ENCODE results near the gene XIRP1.
A peak's percentile ranks its signal among the peaks of the same experiment; 100 is the strongest.

Gene XIRP1

DNA sequence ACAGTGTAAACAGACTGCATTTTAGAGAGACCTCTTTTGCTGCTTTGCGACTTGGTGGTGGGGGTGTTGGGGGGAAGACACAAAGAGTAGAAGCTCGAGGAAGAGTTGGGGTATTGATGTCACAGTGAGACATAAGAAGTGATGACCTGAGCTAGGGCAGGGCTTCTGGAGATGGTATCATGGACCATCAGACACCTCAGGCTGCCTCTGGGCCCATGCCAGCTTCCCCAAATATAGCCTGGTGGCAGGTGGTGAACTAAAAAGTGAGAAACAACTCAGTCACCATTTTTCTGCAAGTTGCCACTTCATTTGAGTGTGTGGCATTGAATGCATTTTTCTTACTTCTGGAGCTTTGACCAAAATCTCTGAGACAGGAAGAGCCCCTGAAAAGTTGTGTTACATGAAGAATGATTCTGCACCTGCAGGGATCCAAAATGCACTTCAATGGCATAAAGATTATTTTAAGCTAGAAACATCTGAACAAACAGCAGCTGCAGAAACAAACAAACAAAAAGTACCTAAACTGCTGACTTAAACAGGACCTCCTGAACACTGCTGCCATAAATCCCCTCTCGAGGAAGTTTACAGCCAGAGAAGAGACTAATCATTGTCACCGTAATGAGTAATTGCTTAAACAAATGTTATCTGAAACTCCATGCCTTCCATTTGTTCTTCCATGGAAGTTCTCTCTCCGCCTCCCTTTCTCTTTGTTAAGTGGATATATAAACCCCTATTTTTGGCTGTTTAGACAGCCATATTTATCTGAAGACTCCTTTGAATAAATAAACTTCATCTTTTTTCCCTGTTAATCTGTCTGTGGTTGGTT is 15.2 kb upstream of the XIRP1 start:
- DNase-seq = no peak

DNA sequence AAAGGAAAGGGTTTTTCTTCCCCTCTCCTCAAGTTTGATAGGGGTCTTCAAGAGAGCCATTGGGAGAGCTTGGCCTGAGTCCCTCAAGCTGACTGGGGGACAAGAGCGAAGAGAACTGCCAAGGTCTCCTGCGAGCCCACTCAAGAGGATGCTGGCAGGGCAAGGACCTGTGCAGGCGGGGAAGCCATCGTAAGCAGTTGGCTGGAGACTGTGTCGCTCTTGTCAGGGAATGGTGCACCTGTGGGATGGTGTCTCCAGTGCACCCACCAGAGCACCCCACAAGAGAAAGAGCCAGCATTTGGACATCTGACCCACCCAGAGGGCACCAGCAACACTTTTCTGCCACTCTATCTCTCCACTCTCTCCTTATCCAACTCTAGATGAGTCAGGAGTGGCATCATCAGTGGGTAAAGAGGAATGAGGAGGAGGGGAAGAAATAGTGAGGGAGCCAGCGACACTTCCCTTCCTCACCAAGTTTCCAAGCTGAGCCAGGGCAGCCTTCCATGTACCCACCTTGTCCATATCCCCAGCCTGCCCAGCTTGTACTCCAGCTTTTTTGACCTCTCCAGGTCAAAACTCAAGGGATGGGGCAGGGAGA is 13.6 kb upstream of the XIRP1 start:
- peak; percentile 16 for DNase-seq

DNA sequence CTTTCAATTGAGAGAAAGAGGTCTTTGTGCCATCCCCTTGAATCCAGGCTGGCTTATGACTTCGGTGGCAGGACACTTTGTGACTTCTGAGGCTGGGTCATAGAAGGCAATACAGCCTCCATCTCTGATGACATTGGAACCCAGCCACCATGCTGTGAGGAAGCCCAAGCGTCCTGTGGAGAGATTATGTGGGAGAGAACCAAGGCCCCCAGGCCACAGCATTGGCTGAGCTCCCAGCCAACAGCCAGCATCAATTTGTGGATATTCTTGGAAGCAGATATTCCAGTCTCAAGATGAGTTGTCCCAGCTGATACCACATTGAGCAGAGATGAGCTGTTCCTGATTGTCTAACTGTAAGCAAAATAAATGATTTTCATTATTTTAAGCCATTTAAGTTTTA is 12.7 kb upstream of the XIRP1 start:
- no peak for DNase-seq

DNA sequence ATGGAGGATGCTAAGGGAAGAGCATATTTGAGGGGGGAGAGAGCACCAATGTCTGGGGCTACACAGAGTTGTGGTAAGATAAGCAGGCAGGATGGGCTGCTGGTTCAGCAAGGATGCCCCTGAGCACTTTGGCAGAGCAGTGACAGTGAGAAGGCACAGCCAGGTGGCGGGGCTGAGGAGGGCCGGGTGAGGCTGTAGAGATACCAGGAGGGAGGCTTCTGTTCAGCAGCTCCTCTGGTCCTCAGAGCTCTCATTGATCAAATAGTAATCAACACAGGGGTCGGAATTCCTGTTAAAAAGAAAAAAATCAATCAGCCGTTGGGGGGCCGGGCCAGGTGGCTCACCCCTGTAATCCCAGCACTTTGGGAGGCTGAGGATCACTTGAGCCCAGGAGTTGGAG is 11.5 kb upstream of the XIRP1 start:
- DNase-seq = no peak

DNA sequence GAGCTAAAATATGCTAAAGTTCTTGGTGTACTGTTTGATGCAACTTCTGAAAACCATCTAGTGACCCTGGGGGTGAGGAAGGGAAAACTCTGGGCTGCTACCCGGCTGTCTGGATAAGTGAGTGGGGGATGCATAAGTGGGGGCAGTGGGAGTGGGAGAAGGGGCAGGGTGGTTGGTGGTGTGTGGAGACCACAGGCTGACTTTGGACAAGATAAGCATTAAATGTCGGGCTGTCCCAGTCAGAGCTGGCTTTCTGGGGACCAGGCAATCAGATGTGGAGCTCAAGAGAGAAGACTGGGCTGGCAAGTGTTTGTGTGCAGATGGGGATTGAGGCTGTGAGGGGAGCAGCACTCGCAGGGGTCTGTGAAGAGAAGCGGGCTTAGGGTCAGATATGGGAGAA is 11.0 kb upstream of the XIRP1 start:
- no peak for DNase-seq

GRCh38 chr3:39202094-39202493 is 9.7 kb upstream of the XIRP1 start:
- no peak for DNase-seq

DNA sequence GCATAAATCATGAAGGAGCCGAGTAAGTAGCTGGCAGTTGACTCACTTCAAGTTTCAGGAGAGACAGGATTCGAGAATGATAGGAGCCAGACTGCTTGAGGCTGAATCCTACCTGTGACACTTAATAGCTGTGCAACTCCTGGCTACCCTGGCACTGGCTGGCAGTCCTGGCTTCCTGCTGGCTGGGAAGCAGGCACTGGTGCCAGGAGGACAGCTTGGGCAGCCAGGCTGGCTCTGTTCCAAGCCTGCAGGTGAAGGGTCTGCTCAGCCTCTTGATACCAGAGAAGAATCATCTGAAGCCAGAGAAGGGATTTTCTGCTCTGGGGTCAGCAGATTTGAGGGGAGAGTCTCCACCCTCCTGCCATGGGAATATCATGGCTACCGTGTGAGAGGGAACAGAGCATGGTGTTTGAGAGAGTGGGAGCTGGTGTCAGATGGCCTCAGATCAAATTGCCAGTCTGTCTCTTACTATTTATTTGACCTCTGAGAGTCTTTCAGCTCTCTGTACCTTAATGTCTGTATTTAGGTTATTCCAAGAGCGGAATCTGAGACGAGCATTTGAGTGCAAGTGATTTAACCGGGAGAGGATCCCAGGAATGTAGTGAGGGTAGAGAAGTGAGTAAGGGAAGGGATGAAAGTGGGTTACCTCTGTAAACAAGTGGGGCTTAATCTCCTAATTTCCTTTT is 4.4 kb upstream of the XIRP1 start:
- no peak for DNase-seq

DNA sequence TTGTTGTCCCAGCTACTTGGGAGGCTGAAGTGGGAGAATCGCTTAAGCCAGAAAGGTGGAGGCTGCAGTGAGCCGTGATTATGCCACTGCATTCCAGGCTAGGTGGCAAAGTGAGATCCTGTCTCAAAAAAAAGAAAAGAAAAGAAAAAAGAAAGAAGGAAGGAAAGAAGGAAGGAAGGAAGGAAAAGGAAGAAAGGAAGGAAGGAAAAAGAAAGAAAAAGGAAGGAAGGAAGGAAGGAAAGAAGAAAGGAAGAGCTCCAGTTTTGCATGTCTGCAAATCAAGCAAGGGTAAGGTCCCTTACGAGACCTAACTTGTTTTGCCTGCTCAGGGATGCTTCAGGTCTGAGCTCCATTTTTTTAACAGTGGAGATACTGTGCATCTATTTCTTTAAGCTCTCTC is 3.6 kb upstream of the XIRP1 start:
- DNase-seq = no peak

DNA sequence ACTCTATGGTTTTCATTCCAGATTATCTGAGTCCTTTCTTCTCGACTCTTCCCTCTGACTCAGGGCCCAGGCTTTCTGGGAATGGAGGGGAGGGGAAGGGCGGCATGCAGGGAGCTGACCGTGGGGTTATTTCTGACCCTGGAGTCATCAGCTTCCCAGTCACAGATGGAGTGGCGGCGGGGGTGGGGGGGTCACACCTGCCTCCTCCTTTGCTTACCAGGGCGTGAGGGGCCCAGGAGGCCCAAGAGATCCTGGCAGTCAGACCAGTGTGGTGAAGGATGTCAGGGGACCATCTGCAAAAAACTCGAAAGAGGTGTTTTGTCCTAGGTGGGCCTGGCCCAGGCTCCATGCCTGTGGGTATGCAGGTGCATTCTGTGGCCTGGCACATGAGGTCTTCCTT is 996 bp upstream of the XIRP1 start:
- no peak for DNase-seq

DNA sequence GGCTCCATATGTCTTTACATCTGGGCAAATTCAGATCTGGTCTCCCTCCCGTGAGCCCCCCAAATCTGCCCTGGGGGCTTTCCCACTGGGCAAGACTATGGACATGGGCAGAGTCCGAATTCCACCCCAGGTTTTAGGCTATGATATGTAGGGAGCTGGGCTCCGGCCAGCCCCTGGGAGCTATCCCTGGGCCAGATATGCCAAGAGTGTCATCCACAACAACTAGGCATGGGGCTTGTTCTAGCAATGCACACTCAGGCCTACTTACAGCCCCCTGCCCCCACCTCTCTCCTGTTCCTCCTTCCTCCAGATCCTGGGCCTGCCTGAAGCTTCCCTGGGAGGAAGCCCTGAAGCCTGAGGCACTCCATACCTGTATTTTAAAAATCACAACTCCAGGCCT is 622 bp downstream of the XIRP1 start:
- DNase-seq = no peak

DNA sequence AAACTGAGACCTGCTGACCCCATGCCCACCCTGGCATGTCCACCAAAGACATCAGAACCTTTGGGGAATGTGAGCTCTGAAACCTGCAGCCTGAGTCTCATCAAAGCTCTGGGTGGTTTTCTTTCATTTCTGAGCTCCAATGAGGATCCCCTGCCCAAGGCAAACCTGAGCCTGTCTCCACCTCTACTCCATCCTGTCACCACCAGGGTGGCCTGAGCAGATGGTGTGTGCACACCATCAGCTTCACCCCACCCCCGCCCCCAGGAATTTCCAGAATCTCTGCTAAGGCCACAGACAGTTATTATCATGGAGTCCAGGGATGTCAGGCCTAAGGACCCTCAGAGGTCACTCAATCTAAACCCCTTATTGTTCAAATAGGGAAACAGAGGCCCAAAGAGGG is 1.3 kb downstream of the XIRP1 start:
- DNase-seq = no peak

- DNase-seq = no peak
Observed at GRCh38 chr3:39190281-39191025, 1.9 kb downstream of the XIRP1 start.

- peak; percentile 62 for DNase-seq
Observed at GRCh38 chr3:39189959-39190269, 2.5 kb downstream of the XIRP1 start.

DNA sequence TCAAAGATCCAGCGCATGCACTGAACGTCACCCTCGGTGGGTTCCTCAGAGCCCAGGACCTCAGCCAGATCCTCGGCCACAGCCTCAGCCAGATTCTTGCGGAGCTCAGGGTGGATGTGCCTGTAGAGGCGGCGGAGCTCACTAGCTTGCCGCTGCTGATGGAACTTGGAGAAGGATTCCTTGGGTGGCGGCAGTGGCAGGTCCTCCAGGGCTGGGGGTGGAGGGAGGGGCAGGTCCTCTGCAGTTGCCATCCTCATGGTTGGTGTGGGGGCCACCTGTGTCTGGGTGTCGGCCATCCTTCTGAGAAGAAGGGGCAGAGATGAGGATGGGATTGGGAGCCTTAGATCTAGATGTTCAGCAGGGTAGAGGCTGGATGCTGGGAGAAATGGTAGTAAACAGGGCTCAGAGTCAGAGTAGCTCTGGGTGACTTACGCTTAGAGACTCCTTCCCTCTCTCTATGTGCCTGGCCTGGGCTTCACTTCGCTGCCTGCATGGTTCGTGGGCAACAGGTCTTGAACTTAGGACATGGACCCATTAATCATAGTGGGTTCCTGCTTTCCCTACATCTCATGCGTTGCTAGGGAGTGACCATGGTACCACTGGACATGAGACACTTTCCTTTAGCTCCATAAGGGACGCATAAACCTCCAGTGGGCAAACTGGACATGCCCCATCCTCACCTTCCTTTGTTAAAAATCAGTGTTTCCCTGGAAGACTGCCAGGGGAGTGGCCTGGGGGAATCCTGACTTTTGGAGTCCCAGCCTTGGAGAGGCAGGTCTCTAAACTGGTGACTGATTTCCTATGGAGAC is 3.0 kb downstream of the XIRP1 start:
- DNase-seq = no peak

DNA sequence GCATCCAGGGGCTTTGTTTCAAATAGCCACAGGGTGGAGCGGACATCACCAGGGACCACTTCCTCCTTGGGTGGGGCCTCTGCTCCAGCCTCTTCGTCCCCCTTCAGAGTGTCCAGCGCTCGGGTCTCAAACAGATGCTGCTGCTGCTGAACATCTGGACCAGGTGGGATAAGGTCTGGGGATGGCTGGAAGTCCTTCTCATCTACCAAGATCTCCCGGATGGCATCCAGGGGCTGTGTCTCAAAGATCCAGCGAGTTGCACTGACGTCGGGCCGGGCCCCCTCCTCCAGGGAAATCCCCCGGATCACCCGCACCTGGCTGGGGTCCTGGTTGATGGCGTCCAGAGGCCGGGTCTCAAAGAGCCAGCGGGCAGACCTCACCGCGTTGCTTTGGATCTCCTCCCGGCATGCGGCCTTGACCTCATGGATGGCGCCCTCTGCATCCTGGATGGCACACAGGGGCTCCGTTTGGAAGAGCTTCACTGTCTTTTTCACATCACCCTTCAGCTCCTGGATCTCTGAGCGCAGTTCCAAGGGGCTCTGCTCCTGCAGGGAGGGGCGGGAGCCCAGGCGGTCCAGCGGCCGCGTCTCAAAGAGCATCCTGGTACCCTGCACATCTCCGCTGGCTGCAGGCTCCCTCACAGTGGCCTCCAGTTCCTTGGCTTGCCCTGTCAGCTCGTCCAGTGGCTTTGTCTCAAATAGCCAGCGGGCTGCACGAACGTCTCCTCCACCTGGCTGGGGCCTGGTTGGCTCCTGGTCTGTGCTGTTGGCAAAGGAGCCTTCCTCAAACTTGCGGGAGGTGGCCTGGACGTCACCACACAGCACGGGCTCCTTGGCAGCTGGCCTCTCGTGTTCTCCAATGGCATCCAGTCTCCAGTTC is 3.9 kb downstream of the XIRP1 start:
- no peak for DNase-seq

DNA sequence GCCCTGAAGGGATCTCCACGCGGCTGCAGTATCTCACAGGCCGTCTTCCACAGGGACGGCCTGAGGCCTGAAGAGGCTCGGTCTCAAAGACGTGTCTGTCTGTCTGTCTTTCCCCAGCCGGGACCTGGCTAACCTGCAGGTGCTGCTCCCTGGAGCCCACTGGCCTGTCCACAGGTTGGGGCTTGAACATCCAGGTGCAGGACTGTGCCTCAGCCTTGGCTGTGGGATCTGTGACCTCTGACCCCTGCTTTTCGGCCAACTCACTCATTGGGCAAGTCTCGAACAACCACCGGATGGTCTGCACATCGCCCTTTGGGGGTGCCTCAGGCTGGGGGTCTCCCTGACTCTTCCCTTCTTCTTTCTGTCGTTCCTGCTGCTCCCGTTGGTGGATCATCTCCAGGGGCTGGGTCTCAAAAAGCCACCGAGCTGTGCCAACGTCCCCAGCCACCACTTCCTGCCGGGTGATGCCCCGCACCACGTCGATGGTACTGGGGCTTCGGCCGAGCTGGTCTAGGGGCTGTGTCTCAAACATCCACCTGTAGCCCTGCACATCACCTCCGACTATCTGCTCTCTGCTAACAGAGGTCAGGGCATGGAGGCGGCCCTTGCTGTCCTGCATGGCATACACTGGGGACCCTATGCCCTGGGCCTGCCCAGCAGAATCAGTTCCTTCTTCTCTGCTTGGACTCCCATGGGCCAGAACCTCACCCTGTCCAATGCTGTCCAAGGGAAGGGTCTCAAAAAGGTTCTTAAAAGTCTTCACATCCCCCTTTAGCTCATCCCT is 4.8 kb downstream of the XIRP1 start:
- no peak for DNase-seq

- no peak for DNase-seq
Observed at GRCh38 chr3:39186692-39187151, 5.7 kb downstream of the XIRP1 start.

- no peak for DNase-seq
Observed at GRCh38 chr3:39185959-39186691, 6.3 kb downstream of the XIRP1 start.

DNA sequence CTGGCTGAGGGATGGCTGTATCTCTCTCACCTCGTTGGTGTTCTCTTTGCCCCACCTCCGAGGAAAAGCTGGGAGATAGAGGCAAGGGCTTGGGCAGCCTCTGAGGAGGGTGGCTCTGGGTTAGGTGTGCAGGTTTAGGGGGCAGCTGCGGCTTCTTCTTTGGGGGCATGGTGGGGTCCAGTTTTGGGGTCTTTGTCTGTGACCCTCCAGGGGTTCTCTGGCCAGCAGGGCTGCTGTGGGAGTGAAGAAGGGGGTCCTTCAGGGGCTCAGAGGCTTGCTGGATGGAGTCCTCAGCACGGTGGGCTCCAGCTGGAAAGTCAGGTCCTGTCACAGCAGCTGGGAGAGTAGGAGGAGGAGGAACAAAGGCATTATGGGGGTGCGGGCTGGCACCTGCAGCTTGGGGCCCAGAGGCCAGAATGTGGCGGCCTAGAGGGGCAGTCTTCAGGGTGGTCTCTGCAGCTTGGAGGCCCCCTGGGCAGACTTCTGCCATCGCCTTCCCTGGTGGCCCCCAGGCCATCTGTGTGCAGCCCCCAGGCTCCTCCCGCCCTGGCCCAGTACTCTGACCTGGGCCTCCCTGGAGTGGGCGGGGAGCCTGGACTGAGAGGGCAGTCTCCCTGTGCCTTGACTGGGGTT is 7.0 kb downstream of the XIRP1 start:
- DNase-seq = no peak

DNA sequence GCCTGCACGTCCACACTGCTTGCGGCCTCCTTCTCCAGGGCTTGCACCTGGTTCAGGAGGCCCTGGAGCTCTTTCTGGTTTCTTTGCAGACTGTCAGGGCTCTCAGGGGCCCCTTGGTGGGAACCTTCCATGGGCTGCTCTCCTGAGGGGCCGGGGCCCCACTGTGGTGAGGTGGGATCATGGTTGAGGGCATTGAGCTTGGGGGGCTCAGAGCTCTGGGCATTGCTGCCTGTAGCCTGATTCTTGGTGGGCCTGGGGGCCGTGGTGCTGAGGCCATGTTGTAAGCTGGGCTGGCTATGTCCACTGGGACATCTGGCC is 7.5 kb downstream of the XIRP1 start:
- DNase-seq = no peak
